GM12892 (cell line): ENCODE data around the gene CNTN4.

ENCODE experiments used
- POLR2A ChIP-seq: IDR thresholded peaks from 2 replicates; pipeline ENCODE4 v1.6.1; 2011; ENCODE audit warnings: low read depth, low read length, control low read depth
- POLR2AphosphoS5 ChIP-seq: IDR thresholded peaks from 2 replicates; pipeline ENCODE4 v1.6.1; 2011; ENCODE audit warnings: low read depth, low read length, control low read depth
- TAF1 ChIP-seq: IDR thresholded peaks from 2 replicates; pipeline ENCODE4 v1.6.1; 2011; ENCODE audit warnings: low read depth, mild to moderate bottlenecking, control low read depth, low read length, borderline replicate concordance

DNA sequence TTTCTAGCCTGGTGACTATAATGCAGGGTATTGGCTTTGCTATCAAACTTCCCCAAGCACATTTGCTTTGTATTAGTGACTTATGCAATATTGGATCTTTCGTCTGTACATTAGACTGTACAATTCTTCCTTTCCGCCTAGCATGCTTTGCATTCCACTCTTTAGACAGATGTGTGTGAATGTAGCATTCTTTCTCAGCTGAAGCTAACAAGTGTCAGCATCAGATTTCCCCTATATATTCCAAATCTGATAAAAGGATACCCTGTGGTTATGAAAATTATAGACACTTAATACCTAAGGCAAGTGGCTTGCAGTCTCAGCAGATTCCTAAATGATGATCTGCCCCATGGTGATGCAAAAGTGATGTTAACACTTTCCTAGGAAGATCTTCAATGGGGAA lies 360.1 kb downstream of the CNTN4 start:
- TF ChIP-seq POLR2A: no peak
- TF ChIP-seq POLR2AphosphoS5: no peak
- no peak for TF ChIP-seq TAF1
